Measurements from ENCODE around the gene CASZ1.

Gene CASZ1

GRCh38 chr1:10599194-10599861 lies 197.1 kb downstream of the CASZ1 start:
- no peak for DNase-seq
- no peak overlapping the region for H3K4me3 Mint-ChIP-seq
- peaks cover 37% of the 10 kb centered on the region for H3K4me1 Mint-ChIP-seq
- H3K36me3 Mint-ChIP-seq (ENCODE audit: low read depth): no peaks in the 10 kb centered on the region
- no peaks in the 10 kb centered on the region for H3K9me3 Mint-ChIP-seq
- no peak for TF ChIP-seq CTCF (IDR thresholded peaks at IDR 0.05)
- H3K27ac Mint-ChIP-seq: no peak overlapping the region
- no peaks in the 10 kb centered on the region for H3K27me3 Mint-ChIP-seq (ENCODE audit: low read depth, poor library complexity)

GRCh38 chr1:10598389-10598702 lies 198.1 kb downstream of the CASZ1 start:
- H3K4me3 Mint-ChIP-seq: no peak overlapping the region
- TF ChIP-seq CTCF (IDR thresholded peaks at IDR 0.05): no peak
- peak overlapping the region; percentile 78 for H3K27ac Mint-ChIP-seq

GRCh38 chr1:10597492-10598388 lies 198.7 kb downstream of the CASZ1 start:
- DNase-seq: no peak
- Mint-ChIP-seq H3K36me3 (ENCODE audit: low read depth) (no peaks in the 10 kb centered on the region), H3K4me3 (no peak overlapping the region), H3K27ac (peak overlapping the region; percentile 78), H3K4me1 (peaks cover 44% of the 10 kb centered on the region), H3K9me3 (no peaks in the 10 kb centered on the region), H3K27me3 (ENCODE audit: low read depth, poor library complexity) (peaks cover 3% of the 10 kb centered on the region)
- no peak for TF ChIP-seq CTCF (IDR thresholded peaks at IDR 0.05)

More at GRCh38 chr1:10598389-10598702, 198.1 kb downstream of the CASZ1 start:
- no peak for DNase-seq
- Mint-ChIP-seq H3K9me3 (no peaks in the 10 kb centered on the region), H3K27me3 (ENCODE audit: low read depth, poor library complexity) (peaks cover 3% of the 10 kb centered on the region), H3K4me1 (peaks cover 38% of the 10 kb centered on the region), H3K36me3 (ENCODE audit: low read depth) (no peaks in the 10 kb centered on the region)

GRCh38 chr1:10596780-10597179 lies 199.7 kb downstream of the CASZ1 start:
- Mint-ChIP-seq H3K27ac (no peak overlapping the region), H3K4me1 (peaks cover 54% of the 10 kb centered on the region)

GRCh38 chr1:10594595-10595223 lies 201.7 kb downstream of the CASZ1 start:
- Mint-ChIP-seq H3K27ac (peak overlapping the region; percentile 25), H3K4me1 (peaks cover 54% of the 10 kb centered on the region), H3K9me3 (no peaks in the 10 kb centered on the region), H3K4me3 (no peak overlapping the region), H3K36me3 (ENCODE audit: low read depth) (no peaks in the 10 kb centered on the region), H3K27me3 (ENCODE audit: low read depth, poor library complexity) (peaks cover 3% of the 10 kb centered on the region)
- DNase-seq: no peak
- TF ChIP-seq CTCF (IDR thresholded peaks at IDR 0.05): no peak

More at GRCh38 chr1:10596780-10597179, 199.7 kb downstream of the CASZ1 start:
- H3K27me3 Mint-ChIP-seq (ENCODE audit: low read depth, poor library complexity): peaks cover 3% of the 10 kb centered on the region
- DNase-seq: no peak
- TF ChIP-seq CTCF (IDR thresholded peaks at IDR 0.05): no peak
- no peaks in the 10 kb centered on the region for H3K36me3 Mint-ChIP-seq (ENCODE audit: low read depth)
- H3K9me3 Mint-ChIP-seq: no peaks in the 10 kb centered on the region
- H3K4me3 Mint-ChIP-seq: no peak overlapping the region

Data from nephron progenitor cell (in vitro differentiated cells).